K562 (cell line): ENCODE results near the gene NADK. TPM values are rescaled to one million over a fixed set of nuclear protein-coding genes. Genes with fewer than 3 reads are reported as not detected.
"Not testable (repeated sequence)": the region's sequence is repeated elsewhere in the genome, so short reads cannot be mapped to it uniquely, and the experiment has no call there.

ENCODE experiments used
- ATAC-seq: fragments of 200-7000 bp; cut with Tn5 transposase; 3 replicates; pipeline ENCODE4 v1.9.1; 2020; ENCODE audit warnings: moderate library complexity
- BruUV-seq: library from RNA; stranded (reverse); fragments of 400-500 nt; replicated peaks from 2 replicates; lab custom pipeline; 2021; lab: Mats Ljungman, UMichigan
- CTCF ChIA-PET: fragments of 300-600 bp; formaldehyde crosslinking; extraction: SDS; loops from one replicate; lab custom pipeline; 2021; ENCODE audit warnings: low intra/inter-chr PET ratio; lab: Yijun Ruan, JAX
- POLR2A ChIA-PET: fragments of 300-600, 350-650 bp; sonication (Branson Sonifier 250); formaldehyde crosslinking; extraction: SDS; loops from one replicate; lab custom pipeline; 2021; ENCODE audit warnings: antibody characterized with exemption, inconsistent platforms; lab: Yijun Ruan, JAX
- DNase-seq, 4 experiments: peaks; one replicate each; pipeline versions ENCODE4 v3.0.0 to v3.0.0-alpha.2; 2011 to 2018; ENCODE audit warnings: low spot score in 3 of 4, mixed read lengths in 3 of 4; ENCODE audit errors: extremely low read depth in 1 of 4
- FAIRE-seq: peaks from 2 replicates; lab custom pipeline; 2011; peaks lifted over from hg19 to GRCh38; lab: Jason Lieb, UNC
- H2AFZ ChIP-seq: 2 replicates; pipeline ENCODE4 v1.6.0; 2011; ENCODE audit warnings: low read depth, low read length, control low read depth, inconsistent platforms
- H3K27ac ChIP-seq: fragments of 200-600 bp; 3 replicates; pipeline ENCODE4 v1.8.0; 2011; ENCODE audit warnings: low read depth, mild to moderate bottlenecking, control low read depth, inconsistent platforms, low read length, moderate library complexity, mixed read lengths; ENCODE audit errors: extremely low read depth
- H3K27me3 ChIP-seq, 2 experiments: fragments of 300-600 bp in 1 of 2; 2 replicates in 1 of 2; 3 replicates in 1 of 2; pipeline versions ENCODE4 v1.6.0 to v1.8.0; 2011; ENCODE audit warnings: inconsistent platforms in 2 of 2, low read length in 2 of 2, mild to moderate bottlenecking in 1 of 2, mixed read lengths in 1 of 2, moderate library complexity in 1 of 2; ENCODE audit not compliant: control insufficient read depth in 2 of 2, insufficient read depth in 2 of 2
- H3K36me3 ChIP-seq: fragments of 300-600 bp; 3 replicates; pipeline ENCODE4 v1.8.0; 2011; ENCODE audit warnings: mild to moderate bottlenecking, low read length, inconsistent platforms; ENCODE audit not compliant: control insufficient read depth, insufficient read depth
- H3K4me1 ChIP-seq, 2 experiments: fragments of 200-600 bp in 1 of 2; replicated peaks in 1 of 2; 2 replicates in 1 of 2; 3 replicates in 1 of 2; pipeline versions ENCODE4 v1.5.1 to v1.8.0; 2011; ENCODE audit warnings: inconsistent platforms in 2 of 2, low read length in 2 of 2, mild to moderate bottlenecking in 1 of 2, mixed read lengths in 1 of 2, moderate library complexity in 1 of 2; ENCODE audit not compliant: control insufficient read depth in 2 of 2, insufficient read depth in 2 of 2
- H3K4me2 ChIP-seq: 2 replicates; pipeline ENCODE4 v1.6.1; 2011; ENCODE audit warnings: low read length, control low read depth, inconsistent platforms, mixed read lengths; ENCODE audit not compliant: insufficient read depth
- H3K4me3 ChIP-seq: fragments of 200-600 bp; sonication (generic), shearing (Covaris generic); 2 replicates; pipeline ENCODE4 v1.5.1; 2016; ENCODE audit warnings: control low read depth, inconsistent platforms
- H3K79me2 ChIP-seq: fragments of 200-600 bp; 3 replicates; pipeline ENCODE4 v1.8.0; 2011; ENCODE audit warnings: low read length, inconsistent platforms; ENCODE audit not compliant: control insufficient read depth, insufficient read depth
- H3K9ac ChIP-seq, 2 experiments: 2 replicates each; pipeline versions ENCODE4 v1.6.0 to v1.6.1; 2011; ENCODE audit warnings: low read depth in 2 of 2, low read length in 2 of 2, control low read depth in 1 of 2, inconsistent platforms in 1 of 2, mild to moderate bottlenecking in 1 of 2, mixed read lengths in 1 of 2; ENCODE audit not compliant: insufficient read depth in 1 of 2
- H3K9me1 ChIP-seq: one replicate; pipeline ENCODE4 v1.6.0; 2011; ENCODE audit warnings: inconsistent platforms, mild to moderate bottlenecking, low read length, moderate library complexity; ENCODE audit not compliant: control insufficient read depth, insufficient read depth
- H3K9me3 ChIP-seq: replicated peaks from 2 replicates; pipeline ENCODE4 v1.5.1; 2011; ENCODE audit warnings: low read depth, low read length, inconsistent platforms; ENCODE audit not compliant: control insufficient read depth, insufficient read depth
- H4K20me1 ChIP-seq: replicated peaks from 2 replicates; pipeline ENCODE4 v1.6.1; 2011; ENCODE audit warnings: low read length, inconsistent platforms, mixed read lengths; ENCODE audit not compliant: control insufficient read depth, insufficient read depth
- HCFC1 ChIP-seq: IDR thresholded peaks from 2 replicates; pipeline ENCODE4 v1.6.1; 2012; ENCODE audit warnings: low read depth, low read length, improper control_type of control experiment
- LCOR ChIP-seq: sonication (generic); formaldehyde crosslinking; IDR thresholded peaks from 2 replicates; pipeline ENCODE4 v1.8.0; 2022; ENCODE audit warnings: mild to moderate bottlenecking, missing genetic modification reagents
- ZNF764 ChIP-seq: fragments of 250-450 bp; sonication (Bioruptor Pico); IDR thresholded peaks from 2 replicates; pipeline ENCODE4 v1.4.0; 2020; ENCODE audit warnings: low read depth, mild to moderate bottlenecking, moderate library complexity
- WGBS: fragments of 100-300 bp; shearing (Covaris generic); methylation state at CpG from one replicate; pipeline ENCODE4 v1.1.6; 2016; ENCODE audit warnings: low coverage, mixed read lengths; ENCODE audit not compliant: insufficient coverage; ENCODE audit errors: missing lambda C conversion rate; 5-methylcytosine and 5-hydroxymethylcytosine counted together
- in situ Hi-C: fragments of 300-500 bp; cut with MboI; formaldehyde crosslinking; loops from 4 replicates; pipeline ENCODE4 v1.15.0; 2018; ENCODE audit warnings: inconsistent platforms, mixed read lengths
- intact Hi-C: fragments of 100-400 bp; cut with micrococcal nuclease; formaldehyde crosslinking; loops from 2 replicates; pipeline ENCODE4 v1.14.2; 2022
- polyA plus RNA-seq, 8 experiments: library from polyadenylated mRNA; depleted of rRNA in 4 of 8; stranded (reverse) in 5 of 8; unstranded in 3 of 8; fragments of >200 nt; fragmentation: Nextera tagmentation in 2 of 8; fragmentation: Illumina TruSeq in 1 of 8; extraction: Ambion mirVana in 2 of 8; extraction: Trizol in 1 of 8; gene quantifications; 2 replicates each; pipeline versions ENCODE4 v1.2.1 to v1.2.3, GENCODE V29; 2011 to 2014; ENCODE audit warnings: inconsistent platforms in 1 of 8, missing spikeins in 1 of 8
- total RNA-seq, 7 experiments: library from RNA; depleted of rRNA in 6 of 7; stranded (reverse); fragments of >200 nt in 6 of 7; fragmentation: Illumina TruSeq in 2 of 7; extraction: Trizol in 2 of 7; gene quantifications; 2 replicates each; pipeline versions ENCODE4 v1.2.1 to v1.2.3, GENCODE V29; 2011 to 2021; ENCODE audit warnings: low replicate concordance in 1 of 7
- TF ChIP-seq, protein P1 (sequence below): sonication (generic); formaldehyde crosslinking; IDR thresholded peaks from 2 replicates; pipeline ENCODE4 v1.8.1; 2023; ENCODE audit warnings: mild to moderate bottlenecking, missing genetic modification reagents

Gene NADK
- total and polyA plus RNA-seq, 9 of the 15 experiments (the other 6 are each of a cell fraction or from before 2014, with no cell fraction given) = 1.5 to 135 (median 75.1) TPM

DNA sequence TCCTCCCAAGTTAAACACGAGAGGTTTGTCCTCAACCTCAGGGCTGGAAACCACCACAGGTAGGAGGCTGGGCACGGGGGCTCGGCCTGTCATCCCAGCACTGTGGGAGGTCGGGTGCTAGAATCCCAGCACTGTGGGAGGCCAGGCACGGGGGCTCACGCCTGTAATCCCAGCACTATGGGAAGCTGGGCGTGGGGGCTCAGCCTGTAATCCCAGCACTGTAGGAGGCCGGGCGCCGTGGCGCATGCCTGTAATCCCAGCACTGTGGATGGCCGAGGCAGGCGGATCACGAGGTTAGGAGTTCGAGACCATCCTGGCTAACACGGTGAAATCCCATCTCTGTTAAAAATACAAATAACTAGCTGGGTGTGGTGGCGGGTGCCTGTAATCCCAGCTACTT lies 47.4 kb downstream of the NADK start:
- H3K36me3 ChIP-seq = peaks cover 21% of the 10 kb centered on the region; the same call in 1 of the 3 replicates
- H3K79me2 ChIP-seq = no peaks in the 10 kb centered on the region
- H3K4me1 ChIP-seq = peaks cover 2 to 4% of the 10 kb centered on the region in 2 experiments; a peak in 3 of 5 replicates
- H3K9me1 ChIP-seq = no peaks in the 10 kb centered on the region
- TF ChIP-seq, protein P1, sequence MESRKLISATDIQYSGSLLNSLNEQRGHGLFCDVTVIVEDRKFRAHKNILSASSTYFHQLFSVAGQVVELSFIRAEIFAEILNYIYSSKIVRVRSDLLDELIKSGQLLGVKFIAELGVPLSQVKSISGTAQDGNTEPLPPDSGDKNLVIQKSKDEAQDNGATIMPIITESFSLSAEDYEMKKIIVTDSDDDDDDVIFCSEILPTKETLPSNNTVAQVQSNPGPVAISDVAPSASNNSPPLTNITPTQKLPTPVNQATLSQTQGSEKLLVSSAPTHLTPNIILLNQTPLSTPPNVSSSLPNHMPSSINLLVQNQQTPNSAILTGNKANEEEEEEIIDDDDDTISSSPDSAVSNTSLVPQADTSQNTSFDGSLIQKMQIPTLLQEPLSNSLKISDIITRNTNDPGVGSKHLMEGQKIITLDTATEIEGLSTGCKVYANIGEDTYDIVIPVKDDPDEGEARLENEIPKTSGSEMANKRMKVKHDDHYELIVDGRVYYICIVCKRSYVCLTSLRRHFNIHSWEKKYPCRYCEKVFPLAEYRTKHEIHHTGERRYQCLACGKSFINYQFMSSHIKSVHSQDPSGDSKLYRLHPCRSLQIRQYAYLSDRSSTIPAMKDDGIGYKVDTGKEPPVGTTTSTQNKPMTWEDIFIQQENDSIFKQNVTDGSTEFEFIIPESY (CRISPR knock-in tag) = peak; percentile 52; the same call in 1 of the 2 replicates
- TF ChIP-seq ZNF764 (no peak), HCFC1 (no peak), LCOR (CRISPR knock-in tag) (no peak)
- no peak overlapping the region for H3K4me2 ChIP-seq
- no TSS peak for BruUV-seq
- no peak overlapping the region for H3K9ac ChIP-seq
- no peaks in the 10 kb centered on the region for H4K20me1 ChIP-seq
- POLR2A ChIA-PET = no interaction called here
- WGBS = 95% methylated on average over 14 of the region's 17 CpGs
- no peaks in the 10 kb centered on the region for H3K27me3 ChIP-seq
- DNase-seq = no peak
- ATAC-seq = no peak
- H3K9me3 ChIP-seq = no peaks in the 10 kb centered on the region
- H2AFZ ChIP-seq = no peak overlapping the region
- no peak for FAIRE-seq
- no peak overlapping the region for H3K27ac ChIP-seq
- CTCF ChIA-PET = no interaction called here
- intact Hi-C loops (no loop called here), in situ Hi-C loops (no loop called here)
- no peak overlapping the region for H3K4me3 ChIP-seq

DNA sequence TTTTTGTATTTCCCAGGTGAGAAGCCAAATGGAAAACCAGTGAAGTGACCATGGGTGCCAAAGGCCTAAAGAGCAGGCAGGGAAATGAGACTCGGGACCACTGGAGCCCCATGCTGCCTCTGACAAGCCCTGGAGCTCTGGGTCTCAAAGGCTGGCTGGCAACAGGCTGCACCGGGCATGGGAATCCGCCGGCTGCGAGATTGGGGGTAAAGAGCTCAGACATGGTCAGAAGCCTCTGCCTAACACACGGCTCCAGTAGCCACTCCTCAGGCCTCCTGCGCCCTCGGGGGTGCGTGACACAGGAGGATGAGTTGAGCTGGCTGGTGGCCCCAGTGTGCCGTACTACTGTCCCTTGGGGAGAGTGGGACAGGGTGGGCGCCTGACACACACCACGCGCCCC lies 48.0 kb downstream of the NADK start:
- DNase-seq, H3K27ac ChIP-seq, H3K4me1 ChIP-seq, H3K9ac ChIP-seq, BruUV-seq, H3K27me3 ChIP-seq, in situ Hi-C loops, H3K9me3 ChIP-seq, POLR2A ChIA-PET, intact Hi-C loops, H2AFZ ChIP-seq, ATAC-seq, H3K79me2 ChIP-seq, H3K4me3 ChIP-seq, H4K20me1 ChIP-seq, H3K4me2 ChIP-seq, FAIRE-seq, H3K9me1 ChIP-seq, CTCF ChIA-PET: not testable (repeated sequence)
- 100% methylated on average over 4 of the region's 13 CpGs for WGBS
- H3K36me3 ChIP-seq = peaks cover 20% of the 10 kb centered on the region; the same call in 1 of the 3 replicates

GRCh38 chr1:1729116-1729816 lies 49.0 kb downstream of the NADK start:
- BruUV-seq, in situ Hi-C loops, FAIRE-seq, H3K79me2 ChIP-seq, ATAC-seq, H3K9me1 ChIP-seq, H3K4me2 ChIP-seq, POLR2A ChIA-PET, CTCF ChIA-PET, H3K27ac ChIP-seq, H3K27me3 ChIP-seq, H3K9me3 ChIP-seq, H4K20me1 ChIP-seq, H3K9ac ChIP-seq, H2AFZ ChIP-seq, DNase-seq, H3K4me3 ChIP-seq, intact Hi-C loops, H3K4me1 ChIP-seq: not testable (repeated sequence)
- peaks cover 16% of the 10 kb centered on the region; the same call in 1 of the 3 replicates for H3K36me3 ChIP-seq
- 82% methylated on average over 10 of the region's 18 CpGs for WGBS
